HG02885 (cell line): Measurements from ENCODE around the gene LPP.

Experiments
- ATAC-seq: cut with Tn5 transposase; IDR thresholded peaks from one replicate; pipeline ENCODE4 v1.9.1; 2021; ENCODE audit warnings: mild to moderate bottlenecking; ENCODE audit not compliant: unreplicated experiment, poor library complexity

Gene LPP

GRCh38 chr3:188168186-188168585 lies 14.2 kb downstream of the LPP start:
- ATAC-seq, result no peak

GRCh38 chr3:188168648-188169047 lies 14.7 kb downstream of the LPP start:
- no peak for ATAC-seq

- ATAC-seq, result no peak
Observed at GRCh38 chr3:188169830-188170455, 16.0 kb downstream of the LPP start.

GRCh38 chr3:188170461-188171459 lies 16.8 kb downstream of the LPP start:
- no peak for ATAC-seq

- no peak for ATAC-seq
Observed at GRCh38 chr3:188171682-188172467, 17.9 kb downstream of the LPP start.

- ATAC-seq, result no peak
Observed at GRCh38 chr3:188174317-188175044, 20.5 kb downstream of the LPP start.

GRCh38 chr3:188176476-188176875 lies 22.5 kb downstream of the LPP start:
- no peak for ATAC-seq

- ATAC-seq, result no peak
Observed at GRCh38 chr3:188176884-188177283, 22.9 kb downstream of the LPP start.

- no peak for ATAC-seq
Observed at GRCh38 chr3:188177721-188178120, 23.8 kb downstream of the LPP start.

GRCh38 chr3:188178293-188178936 lies 24.5 kb downstream of the LPP start:
- ATAC-seq, result no peak

GRCh38 chr3:188179006-188179966 lies 25.3 kb downstream of the LPP start:
- ATAC-seq, result no peak

- no peak for ATAC-seq
Observed at GRCh38 chr3:188180114-188180513, 26.2 kb downstream of the LPP start.

GRCh38 chr3:188183452-188183851 lies 29.5 kb downstream of the LPP start:
- ATAC-seq, result no peak

GRCh38 chr3:188184160-188184559 lies 30.2 kb downstream of the LPP start:
- no peak for ATAC-seq

- ATAC-seq, result no peak
Observed at GRCh38 chr3:188184649-188185048, 30.7 kb downstream of the LPP start.

- no peak for ATAC-seq
Observed at GRCh38 chr3:188185717-188186251, 31.8 kb downstream of the LPP start.

GRCh38 chr3:188187053-188187452 lies 33.1 kb downstream of the LPP start:
- no peak for ATAC-seq

- ATAC-seq, result no peak
Observed at GRCh38 chr3:188188911-188189310, 35.0 kb downstream of the LPP start.
